ENCODE results near the gene SF3A2.
A peak's percentile ranks its signal among the peaks of the same experiment; 100 is the strongest.

SF3A2 gene

GRCh38 chr19:2274185-2274711, 37.6 kb downstream of the SF3A2 start:
- FAIRE-seq (no peak), DNase-seq (ENCODE audit: insufficient read length, low spot score) (no peak)
- TF ChIP-seq CTCF (IDR thresholded peaks at IDR 0.05; ENCODE audit: insufficient read depth, missing control alignments), result no peak

- FAIRE-seq, result no peak
- no peak for DNase-seq (ENCODE audit: insufficient read length, low spot score)
- TF ChIP-seq CTCF (IDR thresholded peaks at IDR 0.05; ENCODE audit: insufficient read depth, missing control alignments), result peak; percentile 69
Observed at GRCh38 chr19:2274931-2275535, 38.4 kb downstream of the SF3A2 start.

- no peak for TF ChIP-seq CTCF (IDR thresholded peaks at IDR 0.05; ENCODE audit: insufficient read depth, missing control alignments)
- no peak for DNase-seq (ENCODE audit: insufficient read length, low spot score)
- FAIRE-seq, result no peak
Observed at GRCh38 chr19:2275588-2276428, 39.2 kb downstream of the SF3A2 start.

- TF ChIP-seq CTCF (IDR thresholded peaks at IDR 0.05; ENCODE audit: insufficient read depth, missing control alignments), result no peak
- DNase-seq (ENCODE audit: insufficient read length, low spot score), result no peak
- no peak for FAIRE-seq
Observed at GRCh38 chr19:2276429-2276986, 39.9 kb downstream of the SF3A2 start.

- DNase-seq (ENCODE audit: insufficient read length, low spot score), result no peak
- FAIRE-seq, result no peak
- TF ChIP-seq CTCF (IDR thresholded peaks at IDR 0.05; ENCODE audit: insufficient read depth, missing control alignments), result no peak
Observed at GRCh38 chr19:2277138-2277537, 40.5 kb downstream of the SF3A2 start.

GRCh38 chr19:2278459-2279158, 42.0 kb downstream of the SF3A2 start:
- no peak for TF ChIP-seq CTCF (IDR thresholded peaks at IDR 0.05; ENCODE audit: insufficient read depth, missing control alignments)
- FAIRE-seq (no peak), DNase-seq (ENCODE audit: insufficient read length, low spot score) (no peak)

Data from D721Med (cell line).